Endometrial microvascular endothelial cells (primary cell): ENCODE data around the gene LGALS9. TPM values are rescaled to one million over a fixed set of nuclear protein-coding genes. Genes with fewer than 3 reads are reported as not detected.

Source experiments
- in situ Hi-C: cut with HindIII; loops from 2 replicates; pipeline ENCODE4 v1.10.0; 2017; ENCODE audit warnings: low sequenced_read_pairs, low pct_unique_long_range_greater_than_20kb; ENCODE audit errors: inconsistent ontology term
- total RNA-seq: library from RNA; depleted of rRNA; stranded (reverse); fragments of >200 nt; gene quantifications from one replicate; pipeline ENCODE4 v1.2.3, GENCODE V29; 2015; ENCODE audit errors: inconsistent ontology term

Gene LGALS9
- total RNA-seq, 1 donor from 2014 or later = 99.8 TPM

GRCh38 chr17:27601975-27602302, 29.0 kb upstream of the LGALS9 start:
- in situ Hi-C loops = no loop called here

DNA sequence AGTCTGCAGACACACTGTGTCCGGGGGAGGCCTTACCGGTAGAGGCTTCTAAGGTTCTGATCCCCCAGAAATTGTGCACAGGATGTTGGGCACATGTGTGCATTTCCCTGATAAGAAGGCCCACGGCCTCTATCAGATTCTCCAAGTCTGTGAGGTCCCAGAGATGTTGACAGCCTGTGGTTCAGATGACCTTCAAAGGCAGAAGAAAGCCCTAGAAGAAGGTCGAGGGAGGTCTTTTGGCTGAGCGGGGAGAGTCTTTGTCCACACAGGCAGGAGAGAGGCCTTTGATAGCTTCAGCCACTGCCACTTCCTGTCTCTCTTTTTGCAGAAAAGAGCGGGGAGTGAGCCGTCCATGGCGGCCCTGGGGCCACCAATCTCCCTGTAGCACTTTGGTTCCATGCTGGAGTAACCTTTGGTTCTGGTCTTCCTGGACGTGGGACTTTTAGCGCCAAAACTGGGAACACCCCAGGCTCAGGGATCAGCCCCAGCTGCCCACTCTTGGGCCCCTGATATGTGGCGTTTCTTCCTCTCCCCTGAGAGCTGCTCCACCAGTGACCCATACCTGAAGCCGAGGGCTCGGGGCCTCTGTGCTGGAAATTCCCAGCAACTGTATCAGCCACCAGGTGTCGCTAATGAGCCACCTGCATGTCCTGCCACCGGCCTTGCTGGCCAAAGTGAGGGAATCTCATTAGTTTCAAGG, 28.1 kb upstream of the LGALS9 start:
- in situ Hi-C loops = no loop called here

DNA sequence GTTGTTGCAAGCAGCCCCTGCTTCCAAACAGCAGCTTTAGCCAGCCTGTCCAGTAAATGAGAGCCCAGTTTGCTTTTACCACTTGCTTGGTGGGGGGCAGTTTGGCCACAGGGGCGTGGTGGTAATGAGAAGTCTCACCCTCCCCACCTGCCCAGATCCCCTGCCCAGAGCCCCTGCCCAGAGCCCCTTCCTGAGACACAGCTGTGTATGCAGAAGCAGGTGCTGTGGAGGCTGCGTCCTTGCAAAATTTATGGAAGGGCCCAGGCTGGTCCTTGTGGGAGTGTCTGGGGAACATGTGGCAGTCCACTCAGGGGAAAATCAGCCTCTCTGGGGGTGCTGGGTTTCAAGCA, 27.6 kb upstream of the LGALS9 start:
- in situ Hi-C loops = no loop called here

GRCh38 chr17:27603880-27604794, 26.9 kb upstream of the LGALS9 start:
- in situ Hi-C loops = no loop called here

- in situ Hi-C loops = no loop called here
These were observed 25.6 kb upstream of the LGALS9 start for GRCh38 chr17:27605409-27605808.

DNA sequence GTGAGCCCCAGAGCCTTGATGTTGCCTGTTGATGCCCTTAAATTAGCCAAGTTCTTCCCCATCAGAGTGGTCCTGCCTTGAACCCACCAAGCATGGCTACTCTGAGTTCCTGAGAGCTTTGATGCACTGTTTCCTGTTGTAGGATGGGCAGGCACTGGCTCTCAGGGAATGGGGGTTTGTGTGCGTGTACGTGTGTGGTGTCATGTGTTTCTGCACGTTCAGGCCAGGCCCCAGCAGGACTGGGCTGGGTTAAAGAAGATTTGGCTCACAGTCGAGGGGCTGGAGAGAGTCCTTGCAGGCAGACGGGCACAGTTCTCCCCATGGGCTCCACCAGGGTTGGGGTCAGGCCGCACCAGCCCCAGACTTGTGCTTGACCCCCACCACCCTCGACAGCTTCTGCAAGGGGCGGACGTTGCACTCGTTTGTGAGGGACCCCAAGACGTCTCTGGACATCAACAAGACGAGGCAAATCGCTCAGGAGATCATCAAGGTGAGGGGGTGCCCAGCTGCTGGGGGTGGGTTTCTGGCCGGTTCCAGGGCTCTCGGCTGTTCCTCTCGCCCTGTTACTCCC, 23.4 kb upstream of the LGALS9 start:
- in situ Hi-C loops = no loop called here

- in situ Hi-C loops = no loop called here
These were observed 22.4 kb upstream of the LGALS9 start for GRCh38 chr17:27608328-27609230.

DNA sequence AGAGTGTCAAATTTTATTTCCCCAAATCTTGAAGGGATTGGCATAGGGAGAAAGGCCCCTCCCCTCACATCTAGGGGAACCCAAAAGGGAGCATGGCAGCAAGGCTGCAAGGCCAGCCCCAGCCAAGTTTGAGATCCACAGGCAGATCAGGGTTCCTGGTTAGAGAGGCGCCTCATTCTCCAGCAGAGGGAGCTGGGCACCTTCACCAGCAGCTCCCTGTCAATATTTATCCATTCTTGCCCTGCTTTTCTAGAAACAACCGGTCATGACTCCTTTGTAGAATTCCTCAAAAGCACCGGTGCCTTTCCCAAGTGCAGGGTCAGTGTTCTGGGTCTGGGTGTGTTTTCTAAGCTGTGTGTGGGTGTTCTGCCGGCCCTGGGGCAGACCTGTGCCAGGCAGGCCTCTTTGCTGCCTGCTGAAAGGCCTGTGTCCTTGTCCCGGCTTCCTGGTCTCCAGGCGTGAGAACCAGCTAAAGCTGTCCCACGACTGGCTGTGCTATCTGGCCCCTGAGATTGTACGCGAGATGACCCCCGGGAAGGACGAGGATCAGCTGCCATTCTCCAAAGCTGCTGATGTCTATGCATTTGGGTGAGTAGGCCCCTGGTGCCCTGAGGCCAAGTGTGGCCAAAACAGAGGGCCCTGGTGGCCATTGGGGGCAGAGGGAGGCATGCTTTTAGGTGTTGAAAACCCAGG, 21.2 kb upstream of the LGALS9 start:
- in situ Hi-C loops = no loop called here

DNA sequence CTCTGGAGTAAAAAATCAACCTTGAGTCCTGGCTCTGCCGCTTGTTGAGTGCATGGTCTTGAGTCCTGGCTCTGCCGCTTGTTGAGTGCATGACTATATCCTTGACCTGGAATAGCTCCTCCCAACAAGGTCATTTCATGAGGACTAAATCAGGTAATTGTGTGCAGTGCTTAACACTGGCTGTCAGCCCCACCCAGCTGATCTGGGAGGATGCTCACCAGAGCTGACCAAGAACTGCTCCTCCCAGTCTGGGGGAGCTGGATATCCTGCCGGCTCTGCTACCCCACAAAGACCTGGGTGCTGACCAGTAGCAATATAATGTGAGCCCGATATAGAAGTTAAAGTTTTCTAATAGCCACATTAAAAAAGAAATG, 20.7 kb upstream of the LGALS9 start:
- in situ Hi-C loops = no loop called here

DNA sequence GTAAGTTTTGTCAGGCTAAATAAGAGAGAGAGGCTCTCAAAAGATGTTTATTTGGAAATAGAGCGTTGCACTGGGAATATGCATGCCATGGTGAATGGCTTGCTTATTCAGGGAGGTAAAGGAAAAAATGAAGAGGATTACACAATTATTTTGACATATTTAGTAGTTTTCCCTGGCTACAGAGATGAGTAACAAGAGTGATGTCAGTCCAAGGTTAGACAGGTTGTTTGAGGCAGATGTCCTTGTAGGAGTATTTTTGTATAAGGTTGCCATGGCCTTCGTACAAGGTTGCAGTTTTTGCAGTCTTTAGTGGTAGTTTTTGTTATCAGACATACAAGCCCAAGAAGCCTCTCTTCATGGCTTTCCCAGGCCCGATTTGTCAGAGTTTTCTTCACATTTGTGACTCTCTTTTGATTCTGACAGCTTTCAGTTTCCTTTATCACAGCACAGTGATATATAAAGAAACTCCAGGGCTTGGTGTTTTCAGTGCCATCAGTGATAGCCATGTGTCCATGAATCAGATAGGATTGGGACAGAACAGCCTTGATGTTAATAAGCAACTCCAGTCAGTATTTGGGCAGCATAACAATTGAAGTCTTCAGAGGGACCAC, 18.7 kb upstream of the LGALS9 start:
- in situ Hi-C loops = no loop called here

GRCh38 chr17:27613433-27613832, 17.6 kb upstream of the LGALS9 start:
- in situ Hi-C loops = no loop called here

DNA sequence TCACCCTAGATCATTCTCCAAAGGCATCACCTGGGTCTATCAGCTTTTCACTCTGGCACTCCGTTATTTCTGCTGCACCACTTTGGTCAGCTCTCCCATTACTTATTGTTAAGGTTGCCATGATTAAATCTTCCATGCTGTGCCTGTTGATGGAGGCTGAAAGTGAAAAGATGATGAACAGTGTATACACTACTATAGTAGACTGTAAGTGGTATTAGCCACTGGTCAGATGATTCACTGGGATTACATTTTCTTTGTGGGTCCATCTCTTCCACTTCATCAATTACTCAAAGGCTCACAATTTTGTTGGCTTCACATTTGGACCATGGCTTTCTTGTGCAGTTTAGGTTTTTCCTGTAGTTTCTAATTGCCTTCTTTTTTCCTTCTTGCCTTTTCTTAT, 15.9 kb upstream of the LGALS9 start:
- in situ Hi-C loops = no loop called here

DNA sequence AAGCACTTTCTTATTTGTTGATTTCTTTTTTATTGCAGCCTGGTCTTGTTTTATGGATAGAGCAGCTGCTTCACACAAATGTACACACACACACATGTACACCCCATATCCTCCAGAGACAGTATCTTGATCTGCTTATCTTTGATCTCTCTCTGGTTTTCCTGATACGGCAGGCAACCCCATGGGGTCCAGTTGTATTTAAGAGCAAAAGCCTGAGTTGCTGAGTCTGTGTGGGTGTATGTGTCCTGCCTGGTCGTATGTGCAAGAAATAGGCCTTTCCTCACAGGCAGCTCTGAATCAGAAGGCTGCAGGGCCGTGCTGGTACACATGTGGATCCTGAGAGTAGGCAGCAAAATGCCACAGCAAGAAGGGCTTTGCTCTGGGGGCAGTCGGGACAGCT, 14.6 kb upstream of the LGALS9 start:
- in situ Hi-C loops = no loop called here

- in situ Hi-C loops = no loop called here
These were observed 12.6 kb upstream of the LGALS9 start for GRCh38 chr17:27618417-27618816.

GRCh38 chr17:27620721-27621120, 10.3 kb upstream of the LGALS9 start:
- in situ Hi-C loops = no loop called here

- in situ Hi-C loops = no loop called here
These were observed 9.5 kb upstream of the LGALS9 start for GRCh38 chr17:27621536-27621935.

- in situ Hi-C loops = no loop called here
These were observed 8.9 kb upstream of the LGALS9 start for GRCh38 chr17:27621942-27622559.

DNA sequence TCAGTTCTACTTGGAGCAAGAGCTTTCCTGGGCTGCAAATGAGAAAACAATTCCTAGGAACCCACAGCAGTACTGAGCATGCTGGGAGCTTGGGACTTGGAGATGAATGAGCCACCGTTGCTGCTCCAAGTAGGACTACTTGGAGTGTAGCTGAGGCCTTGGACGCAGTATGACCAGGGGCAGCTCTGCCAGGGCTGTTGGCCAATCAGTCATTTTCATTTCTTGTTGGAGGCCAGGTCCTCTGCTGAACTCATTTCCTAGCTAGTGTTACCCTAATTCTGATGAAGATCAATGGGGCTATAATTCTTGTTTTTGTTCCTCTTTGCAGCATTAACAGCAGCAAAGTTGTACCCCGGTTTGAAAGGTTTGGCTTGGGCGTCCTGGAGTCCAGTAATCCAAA, 8.0 kb upstream of the LGALS9 start:
- in situ Hi-C loops = no loop called here
